HG03469 (cell line): ENCODE measurements around the gene IQCF6.
"Not testable (repeated sequence)": the region's sequence is repeated elsewhere in the genome, so short reads cannot be mapped to it uniquely, and the experiment has no call there.

Experiments used
- ATAC-seq: cut with Tn5 transposase; IDR thresholded peaks from one replicate; pipeline ENCODE4 v1.9.1; 2021; ENCODE audit warnings: mild to moderate bottlenecking, moderate library complexity, moderate number of reproducible peaks; ENCODE audit not compliant: unreplicated experiment

Gene IQCF6

GRCh38 chr3:51777985-51778384 is 1.1 kb downstream of the IQCF6 start:
- no peak for ATAC-seq

GRCh38 chr3:51773529-51774056 is 5.4 kb downstream of the IQCF6 start:
- ATAC-seq, result no peak

GRCh38 chr3:51759203-51759602 is 19.8 kb downstream of the IQCF6 start:
- no peak for ATAC-seq

GRCh38 chr3:51753763-51754750 is 25.0 kb downstream of the IQCF6 start:
- not testable (repeated sequence) for ATAC-seq

- no peak for ATAC-seq
These were observed 27.8 kb downstream of the IQCF6 start for GRCh38 chr3:51751287-51751686.

- ATAC-seq, result no peak
These were observed 28.2 kb downstream of the IQCF6 start for GRCh38 chr3:51750878-51751277.

- ATAC-seq, result no peak
These were observed 30.7 kb downstream of the IQCF6 start for GRCh38 chr3:51748327-51748726.

GRCh38 chr3:51747840-51748239 is 31.2 kb downstream of the IQCF6 start:
- no peak for ATAC-seq

GRCh38 chr3:51742978-51743377 is 36.1 kb downstream of the IQCF6 start:
- not testable (repeated sequence) for ATAC-seq

GRCh38 chr3:51742320-51742719 is 36.7 kb downstream of the IQCF6 start:
- ATAC-seq, result not testable (repeated sequence)

GRCh38 chr3:51739110-51739509 is 39.9 kb downstream of the IQCF6 start:
- no peak for ATAC-seq

- no peak for ATAC-seq
These were observed 43.1 kb downstream of the IQCF6 start for GRCh38 chr3:51735950-51736349.

- ATAC-seq, result no peak
These were observed 44.0 kb downstream of the IQCF6 start for GRCh38 chr3:51735039-51735438.

GRCh38 chr3:51734572-51734907 is 44.5 kb downstream of the IQCF6 start:
- ATAC-seq, result no peak

GRCh38 chr3:51733859-51734571 is 45.0 kb downstream of the IQCF6 start:
- ATAC-seq, result no peak

GRCh38 chr3:51729042-51729633 is 49.9 kb downstream of the IQCF6 start:
- no peak for ATAC-seq
